ENCODE data around the gene ATIC.
"Not testable (repeated sequence)": the region's sequence is repeated elsewhere in the genome, so short reads cannot be mapped to it uniquely, and the experiment has no call there.

Gene ATIC

GRCh38 chr2:215277944-215278343 is 33.9 kb upstream of the ATIC start:
- Histone ChIP-seq H3K36me3 (ENCODE audit: control insufficient read depth in 2 of 2, insufficient read depth in 2 of 2, low read length in 2 of 2) (no peaks in the 10 kb centered on the region), H3K9ac (ENCODE audit: low read depth in 1 of 2, low read length in 2 of 2) (no peak overlapping the region), H3K4me1 (ENCODE audit: control insufficient read depth in 2 of 2, insufficient read depth in 2 of 2, low read length in 2 of 2) (no peaks in the 10 kb centered on the region), H3K27me3 (ENCODE audit: control insufficient read depth in 2 of 2, insufficient read depth in 2 of 2, low read length in 2 of 2) (no peaks in the 10 kb centered on the region), H3K4me3 (ENCODE audit: low read length in 2 of 2) (no peak overlapping the region), H3K27ac (ENCODE audit: low read depth in 2 of 2, low read length in 2 of 2) (no peak overlapping the region), H3K9me3 (ENCODE audit: control insufficient read depth in 2 of 2, low read length in 2 of 2) (no peaks in the 10 kb centered on the region)

GRCh38 chr2:215280326-215280725 is 31.5 kb upstream of the ATIC start:
- Histone ChIP-seq H3K9me3 (ENCODE audit: control insufficient read depth in 2 of 2, low read length in 2 of 2) (no peaks in the 10 kb centered on the region), H3K36me3 (ENCODE audit: control insufficient read depth in 2 of 2, insufficient read depth in 2 of 2, low read length in 2 of 2) (no peaks in the 10 kb centered on the region), H3K27ac (ENCODE audit: low read depth in 2 of 2, low read length in 2 of 2) (no peak overlapping the region), H3K4me1 (ENCODE audit: control insufficient read depth in 2 of 2, insufficient read depth in 2 of 2, low read length in 2 of 2) (no peaks in the 10 kb centered on the region), H3K27me3 (ENCODE audit: control insufficient read depth in 2 of 2, insufficient read depth in 2 of 2, low read length in 2 of 2) (no peaks in the 10 kb centered on the region), H3K9ac (ENCODE audit: low read depth in 1 of 2, low read length in 2 of 2) (no peak overlapping the region), H3K4me3 (ENCODE audit: low read length in 2 of 2) (no peak overlapping the region)

- Histone ChIP-seq H3K9me3 (ENCODE audit: control insufficient read depth in 2 of 2, low read length in 2 of 2) (no peaks in the 10 kb centered on the region), H3K4me1 (ENCODE audit: control insufficient read depth in 2 of 2, insufficient read depth in 2 of 2, low read length in 2 of 2) (no peaks in the 10 kb centered on the region), H3K9ac (ENCODE audit: low read depth in 1 of 2, low read length in 2 of 2) (no peak overlapping the region), H3K36me3 (ENCODE audit: control insufficient read depth in 2 of 2, insufficient read depth in 2 of 2, low read length in 2 of 2) (no peaks in the 10 kb centered on the region), H3K4me3 (ENCODE audit: low read length in 2 of 2) (no peak overlapping the region), H3K27me3 (ENCODE audit: control insufficient read depth in 2 of 2, insufficient read depth in 2 of 2, low read length in 2 of 2) (no peaks in the 10 kb centered on the region), H3K27ac (ENCODE audit: low read depth in 2 of 2, low read length in 2 of 2) (no peak overlapping the region)
These were observed 28.6 kb upstream of the ATIC start for GRCh38 chr2:215283221-215283620.

- no peaks in the 10 kb centered on the region for H3K36me3 ChIP-seq (ENCODE audit: control insufficient read depth in 2 of 2, insufficient read depth in 2 of 2, low read length in 2 of 2)
- no peaks in the 10 kb centered on the region for H3K27me3 ChIP-seq (ENCODE audit: control insufficient read depth in 2 of 2, insufficient read depth in 2 of 2, low read length in 2 of 2)
- no peak overlapping the region for H3K27ac ChIP-seq (ENCODE audit: low read depth in 2 of 2, low read length in 2 of 2)
These were observed 25.6 kb upstream of the ATIC start for GRCh38 chr2:215286309-215286708.

GRCh38 chr2:215288112-215288815 is 23.6 kb upstream of the ATIC start:
- no peaks in the 10 kb centered on the region for H3K36me3 ChIP-seq (ENCODE audit: control insufficient read depth in 2 of 2, insufficient read depth in 2 of 2, low read length in 2 of 2)
- H3K9ac ChIP-seq (ENCODE audit: low read depth in 1 of 2, low read length in 2 of 2): no peak overlapping the region
- H3K27ac ChIP-seq (ENCODE audit: low read depth in 2 of 2, low read length in 2 of 2): no peak overlapping the region
- no peaks in the 10 kb centered on the region for H3K9me3 ChIP-seq (ENCODE audit: control insufficient read depth in 2 of 2, low read length in 2 of 2)
- H3K27me3 ChIP-seq (ENCODE audit: control insufficient read depth in 2 of 2, insufficient read depth in 2 of 2, low read length in 2 of 2): no peaks in the 10 kb centered on the region
- H3K4me1 ChIP-seq (ENCODE audit: control insufficient read depth in 2 of 2, insufficient read depth in 2 of 2, low read length in 2 of 2): no peaks in the 10 kb centered on the region
- no peak overlapping the region for H3K4me3 ChIP-seq (ENCODE audit: low read length in 2 of 2)

More at GRCh38 chr2:215286309-215286708, 25.6 kb upstream of the ATIC start:
- no peak overlapping the region for H3K4me3 ChIP-seq (ENCODE audit: low read length in 2 of 2)
- no peak overlapping the region for H3K9ac ChIP-seq (ENCODE audit: low read depth in 1 of 2, low read length in 2 of 2)
- no peaks in the 10 kb centered on the region for H3K9me3 ChIP-seq (ENCODE audit: control insufficient read depth in 2 of 2, low read length in 2 of 2)
- H3K4me1 ChIP-seq (ENCODE audit: control insufficient read depth in 2 of 2, insufficient read depth in 2 of 2, low read length in 2 of 2): no peaks in the 10 kb centered on the region

GRCh38 chr2:215290980-215291599 is 20.8 kb upstream of the ATIC start:
- no peaks in the 10 kb centered on the region for H3K27me3 ChIP-seq (ENCODE audit: control insufficient read depth in 2 of 2, insufficient read depth in 2 of 2, low read length in 2 of 2)
- H3K36me3 ChIP-seq (ENCODE audit: control insufficient read depth in 2 of 2, insufficient read depth in 2 of 2, low read length in 2 of 2): no peaks in the 10 kb centered on the region
- no peaks in the 10 kb centered on the region for H3K9me3 ChIP-seq (ENCODE audit: control insufficient read depth in 2 of 2, low read length in 2 of 2)
- no peak overlapping the region for H3K27ac ChIP-seq (ENCODE audit: low read depth in 2 of 2, low read length in 2 of 2)
- H3K4me1 ChIP-seq (ENCODE audit: control insufficient read depth in 2 of 2, insufficient read depth in 2 of 2, low read length in 2 of 2): no peaks in the 10 kb centered on the region
- no peak overlapping the region for H3K4me3 ChIP-seq (ENCODE audit: low read length in 2 of 2)
- H3K9ac ChIP-seq (ENCODE audit: low read depth in 1 of 2, low read length in 2 of 2): no peak overlapping the region

- Histone ChIP-seq H3K4me3 (ENCODE audit: low read length in 2 of 2) (no peak overlapping the region), H3K36me3 (ENCODE audit: control insufficient read depth in 2 of 2, insufficient read depth in 2 of 2, low read length in 2 of 2) (no peaks in the 10 kb centered on the region), H3K9ac (ENCODE audit: low read depth in 1 of 2, low read length in 2 of 2) (no peak overlapping the region), H3K4me1 (ENCODE audit: control insufficient read depth in 2 of 2, insufficient read depth in 2 of 2, low read length in 2 of 2) (no peaks in the 10 kb centered on the region), H3K27ac (ENCODE audit: low read depth in 2 of 2, low read length in 2 of 2) (no peak overlapping the region), H3K9me3 (ENCODE audit: control insufficient read depth in 2 of 2, low read length in 2 of 2) (no peaks in the 10 kb centered on the region), H3K27me3 (ENCODE audit: control insufficient read depth in 2 of 2, insufficient read depth in 2 of 2, low read length in 2 of 2) (no peaks in the 10 kb centered on the region)
These were observed 18.0 kb upstream of the ATIC start for GRCh38 chr2:215293879-215294278.

- H3K27me3 ChIP-seq (ENCODE audit: control insufficient read depth in 2 of 2, insufficient read depth in 2 of 2, low read length in 2 of 2): no peaks in the 10 kb centered on the region
- H3K9me3 ChIP-seq (ENCODE audit: control insufficient read depth in 2 of 2, low read length in 2 of 2): no peaks in the 10 kb centered on the region
- no peaks in the 10 kb centered on the region for H3K36me3 ChIP-seq (ENCODE audit: control insufficient read depth in 2 of 2, insufficient read depth in 2 of 2, low read length in 2 of 2)
- no peak overlapping the region for H3K9ac ChIP-seq (ENCODE audit: low read depth in 1 of 2, low read length in 2 of 2)
- no peak overlapping the region for H3K4me3 ChIP-seq (ENCODE audit: low read length in 2 of 2)
- H3K27ac ChIP-seq (ENCODE audit: low read depth in 2 of 2, low read length in 2 of 2): no peak overlapping the region
- H3K4me1 ChIP-seq (ENCODE audit: control insufficient read depth in 2 of 2, insufficient read depth in 2 of 2, low read length in 2 of 2): no peaks in the 10 kb centered on the region
These were observed 12.5 kb upstream of the ATIC start for GRCh38 chr2:215299337-215299859.

GRCh38 chr2:215301994-215302393 is 9.9 kb upstream of the ATIC start:
- no peaks in the 10 kb centered on the region for H3K27me3 ChIP-seq (ENCODE audit: control insufficient read depth in 2 of 2, insufficient read depth in 2 of 2, low read length in 2 of 2)
- H3K36me3 ChIP-seq (ENCODE audit: control insufficient read depth in 2 of 2, insufficient read depth in 2 of 2, low read length in 2 of 2): no peaks in the 10 kb centered on the region
- H3K4me3 ChIP-seq (ENCODE audit: low read length in 2 of 2): no peak overlapping the region
- H3K9me3 ChIP-seq (ENCODE audit: control insufficient read depth in 2 of 2, low read length in 2 of 2): no peaks in the 10 kb centered on the region
- no peaks in the 10 kb centered on the region for H3K4me1 ChIP-seq (ENCODE audit: control insufficient read depth in 2 of 2, insufficient read depth in 2 of 2, low read length in 2 of 2)
- no peak overlapping the region for H3K27ac ChIP-seq (ENCODE audit: low read depth in 2 of 2, low read length in 2 of 2)
- H3K9ac ChIP-seq (ENCODE audit: low read depth in 1 of 2, low read length in 2 of 2): no peak overlapping the region

- H3K9ac ChIP-seq (ENCODE audit: low read depth in 1 of 2, low read length in 2 of 2): peak overlapping the region in 1 of 2 donors; percentile 87
- not testable (repeated sequence) for H3K9me3 ChIP-seq (ENCODE audit: control insufficient read depth in 2 of 2, low read length in 2 of 2); H3K4me1 ChIP-seq (ENCODE audit: control insufficient read depth in 2 of 2, insufficient read depth in 2 of 2, low read length in 2 of 2); H3K36me3 ChIP-seq (ENCODE audit: control insufficient read depth in 2 of 2, insufficient read depth in 2 of 2, low read length in 2 of 2); H3K27me3 ChIP-seq (ENCODE audit: control insufficient read depth in 2 of 2, insufficient read depth in 2 of 2, low read length in 2 of 2)
- peak overlapping the region in 1 of 2 donors; percentile 73 for H3K27ac ChIP-seq (ENCODE audit: low read depth in 2 of 2, low read length in 2 of 2)
- peak overlapping the region; percentile 88 to 96 for H3K4me3 ChIP-seq (ENCODE audit: low read length in 2 of 2)
These were observed 617 bp upstream of the ATIC start for GRCh38 chr2:215311259-215311624.
